Tibial nerve (tissue), 4 donors: Measurements from ENCODE around the gene SLC7A10. TPM values are rescaled to one million over a fixed set of nuclear protein-coding genes. Genes with fewer than 3 reads are reported as not detected.

Source experiments
- DNase-seq, 2 donors: peaks; one replicate each; pipeline ENCODE4 v3.0.0-alpha.2; 2019; ENCODE audit warnings: low spot score in 2 of 2
- H3K27ac ChIP-seq, 4 donors: fragments of 200-600 bp; sonication (generic) in 3 of 4; one replicate each; pipeline ENCODE4 v1.5.1; 2017 to 2019; ENCODE audit warnings: mild to moderate bottlenecking in 1 of 4
- H3K27me3 ChIP-seq, 2 donors: fragments of 200-600 bp; sonication (generic) in 1 of 2; one replicate each; pipeline versions ENCODE4 v1.5.1 to v1.6.0; 2017 to 2019
- H3K36me3 ChIP-seq, 3 donors: fragments of 200-600 bp; sonication (generic); one replicate each; pipeline ENCODE4 v1.5.1; 2018 to 2019
- H3K4me1 ChIP-seq, 4 donors: fragments of 200-600 bp; sonication (generic) in 3 of 4; one replicate each; pipeline ENCODE4 v1.5.1; 2017 to 2019
- H3K4me3 ChIP-seq, 4 donors: fragments of 200-600 bp; sonication (generic) in 3 of 4; one replicate each; pipeline ENCODE4 v1.5.1; 2017 to 2019; ENCODE audit warnings: mild to moderate bottlenecking in 1 of 4, moderate library complexity in 1 of 4
- H3K9me3 ChIP-seq, 4 donors: fragments of 200-600 bp; sonication (generic) in 3 of 4; one replicate each; pipeline ENCODE4 v1.5.1; 2017 to 2019
- CTCF ChIP-seq, 5 experiments: fragments of 200-600 bp in 3 of 5; fragments of 450-650 bp in 2 of 5; sonication (generic) in 3 of 5; IDR thresholded peaks; one replicate each; pipeline ENCODE4 v1.5.1; 2016 to 2019; ENCODE audit warnings: antibody characterized with exemption in 5 of 5, mild to moderate bottlenecking in 3 of 5, moderate library complexity in 2 of 5
- EP300 ChIP-seq, 2 donors: sonication (generic); formaldehyde crosslinking; IDR thresholded peaks; one replicate each; pipeline ENCODE4 v1.6.1; 2017; ENCODE audit warnings: antibody characterized with exemption in 2 of 2, mild to moderate bottlenecking in 1 of 2
- POLR2A ChIP-seq, 2 donors: fragments of 450-650 bp; IDR thresholded peaks; one replicate each; pipeline ENCODE4 v1.6.1; 2017; ENCODE audit warnings: antibody characterized with exemption in 2 of 2, mild to moderate bottlenecking in 2 of 2, moderate library complexity in 2 of 2
- WGBS, 2 donors: methylation state at CpG; one replicate each; pipeline ENCODE4 v1.1.5; 2018; 5-methylcytosine and 5-hydroxymethylcytosine counted together
- total RNA-seq, 4 donors: library from RNA; depleted of rRNA; stranded (reverse); fragments of >200 nt; gene quantifications; one replicate each; pipeline ENCODE4 v1.1.0, GENCODE V29; 2016

The SLC7A10 gene
- total RNA-seq, 4 donors from 2014 or later: 4.3 to 25.8 (median 13.2) TPM

- Histone ChIP-seq H3K4me1 (no peaks in the 10 kb centered on the region), H3K9me3 (no peaks in the 10 kb centered on the region), H3K36me3 (peaks cover 0 to 89% (median 0%) of the 10 kb centered on the region in 3 donors), H3K4me3 (no peak overlapping the region), H3K27ac (no peak overlapping the region), H3K27me3 (no peaks in the 10 kb centered on the region)
- 85 to 90% methylated on average over 21 to 26 of the region's 27 CpGs for WGBS, 2 donors
- no peak for DNase-seq
- TF ChIP-seq EP300 (IDR thresholded peaks at IDR 0.05) (no peak), POLR2A (IDR thresholded peaks at IDR 0.05) (no peak), CTCF (IDR thresholded peaks at IDR 0.05) (no peak)
Observed at GRCh38 chr19:33202546-33203507, 22.8 kb downstream of the SLC7A10 start.

- H3K9me3 ChIP-seq: no peaks in the 10 kb centered on the region
- DNase-seq: no peak
- no peak overlapping the region for H3K4me3 ChIP-seq
- H3K27ac ChIP-seq: no peak overlapping the region
- no peaks in the 10 kb centered on the region for H3K27me3 ChIP-seq
- no peaks in the 10 kb centered on the region for H3K4me1 ChIP-seq
- TF ChIP-seq EP300 (IDR thresholded peaks at IDR 0.05) (no peak), POLR2A (IDR thresholded peaks at IDR 0.05) (no peak), CTCF (IDR thresholded peaks at IDR 0.05) (no peak)
- H3K36me3 ChIP-seq: peaks cover 0 to 88% (median 0%) of the 10 kb centered on the region in 3 donors
- 96 to 97% methylated on average over 12 to 15 of the region's 15 CpGs for WGBS, 2 donors
Observed at GRCh38 chr19:33201886-33202545, 23.6 kb downstream of the SLC7A10 start.

GRCh38 chr19:33201473-33201872 is 24.2 kb downstream of the SLC7A10 start:
- H3K9me3 ChIP-seq: no peaks in the 10 kb centered on the region
- H3K4me1 ChIP-seq: peaks cover 0 to 3% (median 0%) of the 10 kb centered on the region in 4 donors
- no peaks in the 10 kb centered on the region for H3K27me3 ChIP-seq
- H3K36me3 ChIP-seq: peaks cover 0 to 86% (median 0%) of the 10 kb centered on the region in 3 donors
- TF ChIP-seq POLR2A (IDR thresholded peaks at IDR 0.05) (no peak), CTCF (IDR thresholded peaks at IDR 0.05) (no peak), EP300 (IDR thresholded peaks at IDR 0.05) (no peak)
- no peak overlapping the region for H3K4me3 ChIP-seq
- no peak for DNase-seq
- H3K27ac ChIP-seq: no peak overlapping the region
- 61 to 77% methylated on average over 6 of the region's 6 CpGs for WGBS, 2 donors

- Histone ChIP-seq H3K27ac (no peak overlapping the region), H3K4me3 (no peak overlapping the region), H3K9me3 (no peaks in the 10 kb centered on the region), H3K27me3 (no peaks in the 10 kb centered on the region), H3K36me3 (peaks cover 0 to 68% (median 0%) of the 10 kb centered on the region in 3 donors), H3K4me1 (peaks cover 0 to 19% (median 7%) of the 10 kb centered on the region in 4 donors)
- no peak for DNase-seq
- TF ChIP-seq POLR2A (IDR thresholded peaks at IDR 0.05) (no peak), EP300 (IDR thresholded peaks at IDR 0.05) (no peak), CTCF (IDR thresholded peaks at IDR 0.05) (no peak)
- WGBS, 2 donors: 74 to 78% methylated on average over 8 of the region's 8 CpGs
Observed at GRCh38 chr19:33199441-33200265, 26.0 kb downstream of the SLC7A10 start.
